A549 (cell line): ENCODE data around the gene EHBP1. TPM values are rescaled to one million over a fixed set of nuclear protein-coding genes. Genes with fewer than 3 reads are reported as not detected.
A peak's percentile ranks its signal among the peaks of the same experiment; 100 is the strongest.

Experiments
- ATAC-seq, 2 experiments: fragments of 200-7000 bp in 1 of 2; fragments of >200 bp in 1 of 2; cut with Nextera tagmentation in 1 of 2; cut with Tn5 transposase in 1 of 2; 3 replicates each; pipeline versions ENCODE4 v1.8.0 to v1.9.1; 2018 to 2020; ENCODE audit warnings: mild to moderate bottlenecking in 1 of 2, moderate library complexity in 1 of 2
- CTCF ChIA-PET: fragments of 300-600 bp; sonication (Branson Sonifier 250); formaldehyde crosslinking; extraction: SDS; loops from one replicate; lab custom pipeline; 2021; ENCODE audit warnings: antibody characterized with exemption, inconsistent platforms; lab: Yijun Ruan, JAX
- POLR2A ChIA-PET: fragments of 350-600 bp; formaldehyde crosslinking; extraction: SDS; loops from one replicate; lab custom pipeline; 2021; ENCODE audit warnings: antibody characterized with exemption, inconsistent platforms; lab: Yijun Ruan, JAX
- DNase-seq, 2 experiments: peaks; one replicate each; pipeline versions ENCODE4 v3.0.0 to v3.0.0-alpha.2; 2011 to 2016; ENCODE audit warnings: low read depth in 1 of 2, low spot score in 1 of 2
- FAIRE-seq: peaks from 2 replicates; lab custom pipeline; 2011; peaks lifted over from hg19 to GRCh38; lab: Jason Lieb, UNC
- H3K27ac ChIP-seq, 2 experiments: fragments of >200 bp; sonication (Bioruptor Twin); formaldehyde crosslinking; 3 replicates each; pipeline ENCODE4 v1.5.1; 2016 to 2017
- H3K4me1 ChIP-seq: fragments of >200 bp; sonication (Bioruptor Twin); formaldehyde crosslinking; 3 replicates; pipeline ENCODE4 v1.6.1; 2016
- H3K4me2 ChIP-seq: fragments of >200 bp; sonication (Bioruptor Twin); formaldehyde crosslinking; 3 replicates; pipeline ENCODE4 v1.6.1; 2016
- H3K4me3 ChIP-seq: fragments of >200 bp; sonication (Bioruptor Twin); formaldehyde crosslinking; 3 replicates; pipeline ENCODE4 v1.5.1; 2016
- H3K9me3 ChIP-seq: fragments of >200 bp; sonication (Bioruptor Twin); formaldehyde crosslinking; 3 replicates; pipeline ENCODE4 v1.6.1; 2016
- ATOH8 ChIP-seq: fragments of 250-450 bp; sonication (Bioruptor Pico); IDR thresholded peaks from 2 replicates; pipeline ENCODE4 v1.5.0; 2020; ENCODE audit warnings: low read depth, mild to moderate bottlenecking, moderate library complexity
- BCL3 ChIP-seq: fragments of >200 bp; sonication (Bioruptor Twin); formaldehyde crosslinking; IDR thresholded peaks from 3 replicates; pipeline ENCODE4 v1.6.1; 2016
- BHLHE40 ChIP-seq: IDR thresholded peaks from 2 replicates; pipeline ENCODE4 v1.6.1; 2012; ENCODE audit warnings: low read depth, low read length, inconsistent platforms
- CHD2 ChIP-seq: fragments of 150-350 bp; IDR thresholded peaks from 2 replicates; pipeline ENCODE4 v1.6.1; 2014; ENCODE audit warnings: low read length; ENCODE audit not compliant: partially characterized antibody
- CHD4 ChIP-seq: fragments of 200-600 bp; sonication (generic); IDR thresholded peaks from 2 replicates; pipeline ENCODE4 v1.6.1; 2016; ENCODE audit warnings: antibody characterized with exemption, mild to moderate bottlenecking, borderline replicate concordance
- EHF ChIP-seq: fragments of 250-450 bp; sonication (Bioruptor Pico); IDR thresholded peaks from 2 replicates; pipeline ENCODE4 v1.5.0; 2020; ENCODE audit warnings: mild to moderate bottlenecking
- HEYL ChIP-seq: fragments of 250-450 bp; sonication (Bioruptor Pico); IDR thresholded peaks from 2 replicates; pipeline ENCODE4 v1.8.0; 2021; ENCODE audit warnings: mild to moderate bottlenecking, moderate library complexity
- HOXB13 ChIP-seq: fragments of 250-450 bp; sonication (Bioruptor Pico); IDR thresholded peaks from 2 replicates; pipeline ENCODE4 v1.5.0; 2020; ENCODE audit warnings: low read depth, mild to moderate bottlenecking, moderate library complexity
- HOXB5 ChIP-seq: fragments of 250-450 bp; sonication (Bioruptor Pico); IDR thresholded peaks from 2 replicates; pipeline ENCODE4 v1.5.0; 2020; ENCODE audit warnings: mild to moderate bottlenecking, moderate library complexity
- JUN ChIP-seq, 2 experiments: fragments of >200 bp; sonication (Bioruptor Twin); formaldehyde crosslinking; IDR thresholded peaks; 2 replicates in 1 of 2; 3 replicates in 1 of 2; pipeline ENCODE4 v1.6.1; 2016 to 2017
- KDM1A ChIP-seq: fragments of 200-600 bp; sonication (generic); IDR thresholded peaks from 2 replicates; pipeline ENCODE4 v1.6.1; 2016; ENCODE audit warnings: low read depth, mild to moderate bottlenecking
- NFE2L2 ChIP-seq: fragments of 150-350 bp; conservative IDR thresholded peaks from 2 replicates; pipeline ENCODE4 v1.6.1; 2014; ENCODE audit warnings: low read length
- NR3C1 ChIP-seq: fragments of >200 bp; sonication (Bioruptor Twin); formaldehyde crosslinking; IDR thresholded peaks from 3 replicates; pipeline ENCODE4 v1.6.1; 2017
- POLR2A ChIP-seq: IDR thresholded peaks from 2 replicates; pipeline ENCODE4 v1.6.1; 2012; ENCODE audit warnings: mild to moderate bottlenecking, low read length
- RARB ChIP-seq: fragments of 250-450 bp; sonication (Bioruptor Pico); IDR thresholded peaks from 2 replicates; pipeline ENCODE4 v1.8.0; 2021; ENCODE audit warnings: mild to moderate bottlenecking, moderate library complexity
- RNF2 ChIP-seq: fragments of 200-600 bp; sonication (generic); IDR thresholded peaks from 2 replicates; pipeline ENCODE4 v1.6.1; 2016; ENCODE audit warnings: low read depth, mild to moderate bottlenecking, antibody characterized with exemption, moderate library complexity, borderline replicate concordance
- SREBF2 ChIP-seq: fragments of 450-650 bp; IDR thresholded peaks from 2 replicates; pipeline ENCODE4 v1.6.1; 2014; ENCODE audit warnings: mild to moderate bottlenecking, moderate library complexity
- USF2 ChIP-seq: fragments of 450-650 bp; IDR thresholded peaks from 2 replicates; pipeline ENCODE4 v1.6.1; 2014; ENCODE audit warnings: antibody characterized with exemption
- ZFP36 ChIP-seq: fragments of 450-650 bp; IDR thresholded peaks from 2 replicates; pipeline ENCODE4 v1.6.1; 2014; ENCODE audit warnings: borderline replicate concordance; ENCODE audit not compliant: partially characterized antibody
- ZNF302 ChIP-seq: fragments of 250-450 bp; sonication (Bioruptor Pico); IDR thresholded peaks from 2 replicates; pipeline ENCODE4 v1.9.0; 2021; ENCODE audit warnings: inconsistent platforms, mild to moderate bottlenecking, moderate library complexity
- ZSCAN20 ChIP-seq: fragments of 250-450 bp; sonication (Bioruptor Pico); IDR thresholded peaks from 2 replicates; pipeline ENCODE4 v1.8.0; 2022; ENCODE audit warnings: mild to moderate bottlenecking, moderate library complexity
- WGBS: methylation state at CpG from one replicate; pipeline ENCODE4 v1.1.6; 2017; ENCODE audit errors: missing lambda C conversion rate; 5-methylcytosine and 5-hydroxymethylcytosine counted together
- polyA plus RNA-seq, 4 experiments: library from polyadenylated mRNA; depleted of rRNA in 3 of 4; stranded (reverse); fragments of >200 nt; fragmentation: RNase III in 1 of 4; extraction: RNeasy Plus Mini Kit Qiagen cat#74134 plus additional on column Dnase treatment in 1 of 4; gene quantifications; 2 replicates in 3 of 4; 3 replicates in 1 of 4; pipeline ENCODE4 v1.2.3, GENCODE V29; 2011 to 2017
- TF ChIP-seq, protein P1 (sequence below): fragments of >200 bp; sonication (Bioruptor Twin); formaldehyde crosslinking; IDR thresholded peaks from 2 replicates; pipeline ENCODE4 v1.6.1; 2016
- TF ChIP-seq, protein P2 (sequence below): fragments of 150-350 bp; IDR thresholded peaks from 2 replicates; pipeline ENCODE4 v1.6.1; 2014; ENCODE audit warnings: low read depth, mild to moderate bottlenecking, low read length

The EHBP1 gene
- polyA plus RNA-seq, 2 of the 4 experiments (the other 2 are of a cell fraction) = 65.7 to 204 TPM

DNA sequence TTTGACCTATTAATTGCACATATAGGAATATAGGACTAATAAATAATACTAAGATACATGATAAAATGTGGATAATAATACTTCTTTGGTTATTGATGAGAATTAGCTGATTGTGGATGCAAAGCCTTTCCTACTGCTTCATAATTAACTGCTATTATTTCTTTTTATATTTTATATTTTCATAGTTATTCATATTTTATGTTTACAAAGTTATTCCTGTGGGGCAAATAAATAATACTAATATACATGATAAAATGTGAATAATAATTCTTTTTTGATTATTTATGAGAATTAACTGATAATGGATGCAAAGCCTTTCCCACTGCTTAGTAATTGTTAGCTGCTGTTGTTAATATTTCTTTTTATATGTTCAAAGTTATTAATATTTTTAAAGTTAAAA, 146.7 kb downstream of the EHBP1 start:
- DNase-seq (no peak), FAIRE-seq (no peak), ATAC-seq (no peak)
- Histone ChIP-seq H3K9me3 (no peaks in the 10 kb centered on the region), H3K4me3 (no peak overlapping the region), H3K4me1 (peaks cover 12% of the 10 kb centered on the region), H3K27ac (no peak overlapping the region), H3K4me2 (no peak overlapping the region)
- POLR2A ChIA-PET = no interaction called here
- CTCF ChIA-PET = no interaction called here
- TF ChIP-seq HOXB13 (CRISPR knock-in tag) (no peak), NR3C1 (0 out of 3 replicates have a peak, but pooled peaks have one; percentile 19), BCL3 (no peak), SREBF2 (no peak), BHLHE40 (no peak)

GRCh38 chr2:62854600-62855514, 149.3 kb downstream of the EHBP1 start:
- H3K4me1 ChIP-seq = peaks cover 14% of the 10 kb centered on the region
- WGBS = 93% methylated on average over 13 of the region's 14 CpGs
- H3K4me3 ChIP-seq = no peak overlapping the region
- POLR2A ChIA-PET = no interaction called here
- TF ChIP-seq ZFP36 = no peak
- no peak for TF ChIP-seq USF2
- TF ChIP-seq ATOH8 (CRISPR knock-in tag) = no peak
- TF ChIP-seq EHF = no peak
- TF ChIP-seq RNF2 = no peak
- no peak for TF ChIP-seq JUN (IDR thresholded peaks at IDR 0.05)
- no peak for TF ChIP-seq ZNF302 (CRISPR knock-in tag)
- TF ChIP-seq NFE2L2 = no peak
- TF ChIP-seq RARB (CRISPR knock-in tag) = no peak
- CTCF ChIA-PET = interaction anchor here (1.6 to 3.8 kb wide), 2 partner anchors 8 to 10 kb away, joined by 4 to 10 read pairs; no protein-coding TSS in a partner anchor
- ATAC-seq = peak in 1 of 2 experiments; percentile 27; a peak in 2 of 6 replicates
- no peak for DNase-seq
- no peaks in the 10 kb centered on the region for H3K9me3 ChIP-seq
- no peak overlapping the region for H3K4me2 ChIP-seq
- no peak overlapping the region for H3K27ac ChIP-seq
- FAIRE-seq = no peak

DNA sequence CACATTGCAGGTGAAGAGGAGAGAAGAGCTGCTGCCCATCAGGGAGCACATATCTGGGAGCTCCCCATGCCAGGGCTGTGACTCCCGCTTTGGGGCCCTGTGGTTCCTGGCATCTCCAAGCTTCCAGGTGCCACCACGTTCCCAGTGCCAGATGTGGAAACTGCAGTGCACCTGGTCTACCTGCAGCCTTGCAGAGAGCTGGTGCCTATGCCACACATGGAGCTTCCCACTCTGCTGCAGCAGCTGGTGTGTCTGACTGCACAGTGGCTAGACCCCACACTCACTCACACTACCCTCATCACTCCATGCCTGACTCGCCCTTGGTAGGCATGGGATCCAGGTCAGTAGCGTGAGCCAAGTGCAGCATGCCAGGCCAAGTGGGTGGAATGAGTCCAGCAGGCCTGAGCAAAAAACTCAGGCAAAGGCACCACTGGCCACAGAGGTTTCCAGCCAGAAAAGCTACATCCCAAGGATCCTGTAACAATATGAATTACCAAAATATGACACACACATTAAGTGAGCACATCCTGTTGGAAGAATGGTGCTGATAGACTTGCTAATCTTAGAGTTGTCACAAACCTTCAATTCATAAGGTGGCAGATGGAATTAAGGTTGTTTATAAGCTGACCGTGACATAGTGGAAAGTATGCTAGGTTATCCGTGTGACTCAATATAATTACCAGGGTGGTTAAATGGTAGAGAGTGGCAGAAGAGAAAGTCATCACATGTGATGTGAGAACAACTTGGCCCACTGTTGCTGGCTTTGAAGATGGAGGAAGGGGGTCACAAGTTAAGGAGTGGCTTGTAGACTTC, 150.9 kb downstream of the EHBP1 start:
- Histone ChIP-seq H3K4me1 (peaks cover 14% of the 10 kb centered on the region), H3K4me2 (0 out of 3 replicates have a peak overlapping the region, but pooled peaks have one; percentile 5), H3K27ac (no peak overlapping the region), H3K4me3 (no peak overlapping the region), H3K9me3 (no peaks in the 10 kb centered on the region)
- no peak for TF ChIP-seq ATOH8 (CRISPR knock-in tag)
- no peak for TF ChIP-seq ZFP36
- TF ChIP-seq HOXB13 (CRISPR knock-in tag) = no peak
- TF ChIP-seq HEYL = no peak
- TF ChIP-seq CHD4 = no peak
- no peak for TF ChIP-seq ZSCAN20 (CRISPR knock-in tag)
- no peak for TF ChIP-seq POLR2A
- TF ChIP-seq HOXB5 (CRISPR knock-in tag) = no peak
- TF ChIP-seq, protein P1, sequence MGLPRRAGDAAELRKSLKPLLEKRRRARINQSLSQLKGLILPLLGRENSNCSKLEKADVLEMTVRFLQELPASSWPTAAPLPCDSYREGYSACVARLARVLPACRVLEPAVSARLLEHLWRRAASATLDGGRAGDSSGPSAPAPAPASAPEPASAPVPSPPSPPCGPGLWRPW = no peak
- no peak for TF ChIP-seq JUN (IDR thresholded peaks at IDR 0.05)
- no peak for TF ChIP-seq CHD2
- TF ChIP-seq KDM1A = no peak
- TF ChIP-seq, protein P2, sequence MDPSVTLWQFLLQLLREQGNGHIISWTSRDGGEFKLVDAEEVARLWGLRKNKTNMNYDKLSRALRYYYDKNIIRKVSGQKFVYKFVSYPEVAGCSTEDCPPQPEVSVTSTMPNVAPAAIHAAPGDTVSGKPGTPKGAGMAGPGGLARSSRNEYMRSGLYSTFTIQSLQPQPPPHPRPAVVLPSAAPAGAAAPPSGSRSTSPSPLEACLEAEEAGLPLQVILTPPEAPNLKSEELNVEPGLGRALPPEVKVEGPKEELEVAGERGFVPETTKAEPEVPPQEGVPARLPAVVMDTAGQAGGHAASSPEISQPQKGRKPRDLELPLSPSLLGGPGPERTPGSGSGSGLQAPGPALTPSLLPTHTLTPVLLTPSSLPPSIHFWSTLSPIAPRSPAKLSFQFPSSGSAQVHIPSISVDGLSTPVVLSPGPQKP = no peak
- ATAC-seq = peak; percentile 43 to 48; a peak in 3 of 6 replicates
- 90% methylated on average over 6 of the region's 6 CpGs for WGBS
- ChIA-PET POLR2A (no interaction called here), CTCF (interaction anchor here (0.5 to 3.8 kb wide), 3 partner anchors 11 to 490 kb away, joined by 3 to 10 read pairs (median 3); no protein-coding TSS in a partner anchor)
- FAIRE-seq = no peak
- DNase-seq = no peak
